Mucosa of descending colon (tissue), 3 donors: ENCODE measurements around the gene GAA. TPM values are rescaled to one million over a fixed set of nuclear protein-coding genes. Genes with fewer than 3 reads are reported as not detected.
A peak's percentile ranks its signal among the peaks of the same experiment; 100 is the strongest.

ENCODE experiments used
- ATAC-seq: fragments of 200-7000 bp; cut with Tn5 transposase; one replicate; pipeline ENCODE4 v1.9.1; 2020; ENCODE audit warnings: mild to moderate bottlenecking, moderate library complexity
- DNase-seq, 3 donors: peaks; one replicate each; pipeline ENCODE4 v3.0.0-alpha.2; 2020
- H3K36me3 ChIP-seq: fragments of 200-600 bp; one replicate; pipeline ENCODE4 v1.8.0; 2021; ENCODE audit warnings: low read depth, mild to moderate bottlenecking
- H3K4me1 ChIP-seq: fragments of 200-600 bp; one replicate; pipeline ENCODE4 v1.8.0; 2021; ENCODE audit warnings: low read depth, mild to moderate bottlenecking
- H3K4me3 ChIP-seq: fragments of 200-600 bp; one replicate; pipeline ENCODE4 v1.8.0; 2021; ENCODE audit warnings: mild to moderate bottlenecking
- H3K9me3 ChIP-seq: fragments of 200-600 bp; one replicate; pipeline ENCODE4 v1.8.0; 2021; ENCODE audit warnings: mild to moderate bottlenecking
- intact Hi-C, 2 donors: fragments of 100-400 bp; cut with DNase I in 1 of 2; cut with micrococcal nuclease in 1 of 2; formaldehyde crosslinking; loops; one replicate each; pipeline versions ENCODE4 v1.11.0 to v1.11.1; 2022; cut with DNase I, micrococcal nuclease
- total RNA-seq, 3 donors: library from RNA; stranded (reverse); fragmentation: NEBNext Ultra II Directional in 2 of 3; extraction: Animal tissue kit (Norgen Biotek cat#: 25700) in 2 of 3; gene quantifications; one replicate each; pipeline versions ENCODE4 v1.2.1 to v1.2.4, GENCODE V29; 2021 to 2023
- TF ChIP-seq, protein P1 (sequence below): fragments of 200-600 bp; IDR thresholded peaks from one replicate; pipeline ENCODE4 v1.8.0; 2022; ENCODE audit warnings: antibody characterized with exemption, mild to moderate bottlenecking
- donor health status: DM: no; HTN: no; CAD: no; lungs with moderate emphysema.
- donor health status: DM: no; HTN: no; CAD: no.
- donor health status: DM: no; HTN: yes; CAD: no.

GAA gene
- total RNA-seq, 3 donors from 2014 or later = 23.4 to 50.0 (median 49.3) TPM

DNA sequence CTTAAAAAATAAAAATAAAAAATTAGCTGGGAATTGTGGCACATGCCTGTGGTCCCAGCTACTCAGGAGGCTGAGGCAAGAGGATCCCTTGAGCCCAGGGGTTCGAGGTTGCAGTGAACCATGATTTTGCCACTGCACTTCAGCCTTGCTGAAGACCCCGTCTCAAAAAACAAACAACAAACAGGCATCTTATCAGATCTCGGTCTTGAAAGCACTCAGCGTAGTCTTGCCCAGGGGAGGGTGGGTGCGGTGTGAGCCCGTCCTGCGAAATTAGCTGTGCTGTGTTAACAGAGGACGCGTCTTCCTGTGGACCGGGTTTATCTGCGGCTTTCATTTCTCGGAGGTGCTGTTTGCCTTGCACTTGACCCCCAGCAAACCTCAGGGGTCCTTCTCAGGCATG, 5.4 kb downstream of the GAA start:
- TF ChIP-seq, protein P1, sequence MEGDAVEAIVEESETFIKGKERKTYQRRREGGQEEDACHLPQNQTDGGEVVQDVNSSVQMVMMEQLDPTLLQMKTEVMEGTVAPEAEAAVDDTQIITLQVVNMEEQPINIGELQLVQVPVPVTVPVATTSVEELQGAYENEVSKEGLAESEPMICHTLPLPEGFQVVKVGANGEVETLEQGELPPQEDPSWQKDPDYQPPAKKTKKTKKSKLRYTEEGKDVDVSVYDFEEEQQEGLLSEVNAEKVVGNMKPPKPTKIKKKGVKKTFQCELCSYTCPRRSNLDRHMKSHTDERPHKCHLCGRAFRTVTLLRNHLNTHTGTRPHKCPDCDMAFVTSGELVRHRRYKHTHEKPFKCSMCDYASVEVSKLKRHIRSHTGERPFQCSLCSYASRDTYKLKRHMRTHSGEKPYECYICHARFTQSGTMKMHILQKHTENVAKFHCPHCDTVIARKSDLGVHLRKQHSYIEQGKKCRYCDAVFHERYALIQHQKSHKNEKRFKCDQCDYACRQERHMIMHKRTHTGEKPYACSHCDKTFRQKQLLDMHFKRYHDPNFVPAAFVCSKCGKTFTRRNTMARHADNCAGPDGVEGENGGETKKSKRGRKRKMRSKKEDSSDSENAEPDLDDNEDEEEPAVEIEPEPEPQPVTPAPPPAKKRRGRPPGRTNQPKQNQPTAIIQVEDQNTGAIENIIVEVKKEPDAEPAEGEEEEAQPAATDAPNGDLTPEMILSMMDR = no peak
- Histone ChIP-seq H3K9me3 (no peaks in the 10 kb centered on the region), H3K4me3 (no peak overlapping the region), H3K4me1 (peaks cover 7% of the 10 kb centered on the region), H3K36me3 (no peaks in the 10 kb centered on the region)
- ATAC-seq = no peak
- peak in 1 of 3 donors; percentile 10 for DNase-seq
- intact Hi-C loops = no loop called here

DNA sequence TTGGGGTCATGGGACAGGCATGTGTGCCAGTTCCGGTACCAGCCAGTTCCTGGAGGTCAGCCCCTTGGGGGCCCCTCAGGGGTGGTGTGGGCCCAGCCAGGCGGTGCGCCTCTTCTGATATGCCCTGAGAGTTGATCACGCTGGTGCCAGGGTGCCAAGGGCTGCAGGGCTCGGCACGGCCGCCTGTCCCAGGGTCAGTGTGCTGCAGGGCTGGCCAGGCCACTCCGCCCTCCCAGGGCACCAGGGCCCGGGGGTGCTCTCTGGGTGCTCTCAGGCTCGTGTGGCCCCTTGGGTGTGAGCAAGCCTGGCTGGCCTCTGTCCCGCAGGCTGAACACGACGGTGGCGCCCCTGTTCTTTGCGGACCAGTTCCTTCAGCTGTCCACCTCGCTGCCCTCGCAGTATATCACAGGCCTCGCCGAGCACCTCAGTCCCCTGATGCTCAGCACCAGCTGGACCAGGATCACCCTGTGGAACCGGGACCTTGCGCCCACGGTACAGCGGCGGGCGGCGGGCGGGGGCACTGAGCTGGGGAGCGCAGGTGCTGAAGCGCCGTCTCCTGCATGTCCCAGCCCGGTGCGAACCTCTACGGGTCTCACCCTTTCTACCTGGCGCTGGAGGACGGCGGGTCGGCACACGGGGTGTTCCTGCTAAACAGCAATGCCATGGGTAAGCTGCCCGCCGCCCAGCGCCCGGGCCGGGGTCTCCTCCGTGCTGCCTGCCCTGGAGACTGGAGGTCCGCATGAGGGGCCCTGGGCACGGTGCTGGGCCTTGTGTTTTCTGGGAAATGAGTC, 6.0 kb downstream of the GAA start:
- peak in 1 of 3 donors; percentile 41 for DNase-seq

GRCh38 chr17:80108036-80108971, 6.9 kb downstream of the GAA start:
- DNase-seq (no peak), ATAC-seq (no peak)
- Histone ChIP-seq H3K4me1 (no peaks in the 10 kb centered on the region), H3K36me3 (no peaks in the 10 kb centered on the region), H3K9me3 (no peaks in the 10 kb centered on the region), H3K4me3 (no peak overlapping the region)
- TF ChIP-seq, protein P1 = no peak
- intact Hi-C loops = no loop called here

More for the DNA sequence above, 6.0 kb downstream of the GAA start:
- no peaks in the 10 kb centered on the region for H3K36me3 ChIP-seq
- intact Hi-C loops = no loop called here
- TF ChIP-seq, protein P1 = no peak
- H3K4me3 ChIP-seq = no peak overlapping the region
- peaks cover 1% of the 10 kb centered on the region for H3K4me1 ChIP-seq
- H3K9me3 ChIP-seq = no peaks in the 10 kb centered on the region
- no peak for ATAC-seq

- DNase-seq (no peak), ATAC-seq (no peak)
- TF ChIP-seq, protein P1 = no peak
- intact Hi-C loops = no loop called here
- H3K9me3 ChIP-seq = no peaks in the 10 kb centered on the region
- no peak overlapping the region for H3K4me3 ChIP-seq
- no peaks in the 10 kb centered on the region for H3K36me3 ChIP-seq
- H3K4me1 ChIP-seq = no peaks in the 10 kb centered on the region
Measured at GRCh38 chr17:80109066-80109660, 7.8 kb downstream of the GAA start.

DNA sequence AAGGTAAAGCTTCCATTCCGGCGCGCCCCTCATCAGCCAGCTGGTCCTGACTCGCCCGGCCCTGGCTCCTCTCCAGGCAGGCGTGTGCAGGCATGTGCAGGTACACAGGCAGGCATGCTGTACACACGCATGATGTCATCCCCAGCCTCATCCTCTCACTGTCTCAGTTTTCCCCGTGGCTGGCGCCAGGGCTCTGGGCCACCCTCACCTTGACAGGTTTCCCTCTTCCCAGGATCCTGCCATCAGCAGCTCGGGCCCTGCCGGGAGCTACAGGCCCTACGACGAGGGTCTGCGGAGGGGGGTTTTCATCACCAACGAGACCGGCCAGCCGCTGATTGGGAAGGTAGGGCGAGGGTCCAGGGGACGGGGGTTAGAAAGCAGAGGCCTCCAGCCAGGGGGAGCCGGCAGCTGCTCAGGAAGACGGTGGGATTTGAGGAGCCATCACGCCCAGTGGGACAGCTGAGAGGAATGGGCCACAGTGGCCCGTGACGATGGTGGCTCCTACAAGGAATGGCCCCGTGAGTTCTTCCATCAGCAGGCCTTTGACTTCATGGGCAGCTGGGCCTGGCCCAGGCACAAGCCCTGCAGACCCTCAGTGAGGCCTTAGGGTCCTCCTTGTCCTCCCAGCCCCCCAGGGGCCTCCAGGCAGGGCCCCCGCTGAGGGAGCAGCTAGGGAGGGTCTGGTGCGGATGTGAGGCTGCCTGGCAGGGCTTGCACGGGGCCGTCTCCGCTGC, 8.5 kb downstream of the GAA start:
- Histone ChIP-seq H3K4me3 (no peak overlapping the region), H3K4me1 (no peaks in the 10 kb centered on the region), H3K36me3 (no peaks in the 10 kb centered on the region), H3K9me3 (no peaks in the 10 kb centered on the region)
- TF ChIP-seq, protein P1 = no peak
- intact Hi-C loops = no loop called here
- no peak for DNase-seq
- no peak for ATAC-seq
